GM19023 (cell line): ENCODE data around the gene LAMB1.
"Not testable (repeated sequence)": the region's sequence is repeated elsewhere in the genome, so short reads cannot be mapped to it uniquely, and the experiment has no call there.

Source experiments
- ATAC-seq: cut with Tn5 transposase; IDR thresholded peaks from one replicate; pipeline ENCODE4 v1.9.1; 2021; ENCODE audit warnings: mild to moderate bottlenecking, moderate library complexity; ENCODE audit not compliant: unreplicated experiment

Gene LAMB1

GRCh38 chr7:107922886-107923285, 80.1 kb downstream of the LAMB1 start:
- no peak for ATAC-seq

DNA sequence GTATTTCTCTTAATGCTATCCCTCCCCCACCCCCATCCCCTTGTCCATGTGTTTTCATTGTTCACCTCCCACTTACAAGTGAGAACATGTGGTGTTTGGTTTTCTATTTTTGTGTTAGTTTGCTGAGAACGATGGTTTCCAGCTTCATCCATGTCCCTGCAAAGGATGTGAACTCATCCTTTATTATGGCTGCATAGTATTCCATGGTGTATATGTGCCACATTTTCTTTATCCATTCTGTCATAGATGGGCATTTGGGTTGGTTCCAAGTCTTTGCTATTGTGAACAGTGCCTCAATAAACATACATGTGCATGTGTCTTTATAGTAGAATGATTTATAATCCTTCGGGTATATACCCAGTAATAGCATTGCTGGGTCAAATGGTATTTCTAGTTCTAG, 81.1 kb downstream of the LAMB1 start:
- ATAC-seq = not testable (repeated sequence)

- ATAC-seq = no peak
These were observed 82.8 kb downstream of the LAMB1 start for GRCh38 chr7:107920048-107920772.

GRCh38 chr7:107918948-107919347, 84.0 kb downstream of the LAMB1 start:
- no peak for ATAC-seq

- ATAC-seq = peak; percentile 87
These were observed 85.0 kb downstream of the LAMB1 start for GRCh38 chr7:107917763-107918651.

DNA sequence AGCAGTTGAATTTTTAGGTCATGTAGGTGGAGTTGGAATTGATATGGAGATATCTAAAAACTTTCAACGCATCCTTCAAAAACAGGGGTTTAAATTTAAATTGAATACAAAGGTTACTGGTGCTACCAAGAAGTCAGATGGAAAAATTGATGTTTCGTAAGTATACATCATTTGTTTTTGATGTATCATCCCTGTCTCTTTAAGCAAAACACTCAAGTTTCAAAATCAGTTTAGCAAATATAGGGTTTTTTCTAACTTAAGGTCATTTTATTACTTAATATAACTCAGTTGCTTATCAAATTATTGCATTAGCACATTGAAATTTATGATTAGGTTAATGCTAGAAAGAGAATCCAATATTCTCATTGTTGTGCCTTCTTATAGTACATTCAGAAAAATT, 87.4 kb downstream of the LAMB1 start:
- no peak for ATAC-seq

- ATAC-seq = no peak
These were observed 88.1 kb downstream of the LAMB1 start for GRCh38 chr7:107914831-107915230.

DNA sequence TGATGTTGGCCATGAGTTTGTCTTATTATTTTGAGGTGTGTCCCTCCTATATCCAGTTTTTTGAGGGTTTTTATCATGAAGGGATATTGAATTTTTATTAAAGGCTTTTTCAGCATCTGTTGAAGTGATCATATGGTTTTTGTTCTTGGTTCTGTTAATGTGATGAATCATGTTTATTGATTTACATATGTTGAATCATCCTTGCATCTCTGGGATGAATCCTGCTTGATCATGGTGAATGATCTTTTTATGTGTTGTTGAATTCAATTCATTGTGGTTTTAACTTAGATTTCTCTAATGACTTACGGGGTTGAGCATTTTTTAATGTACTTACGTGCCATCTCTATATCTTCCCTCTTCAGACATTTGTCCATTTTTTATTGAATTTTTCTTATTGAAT, 89.1 kb downstream of the LAMB1 start:
- no peak for ATAC-seq

DNA sequence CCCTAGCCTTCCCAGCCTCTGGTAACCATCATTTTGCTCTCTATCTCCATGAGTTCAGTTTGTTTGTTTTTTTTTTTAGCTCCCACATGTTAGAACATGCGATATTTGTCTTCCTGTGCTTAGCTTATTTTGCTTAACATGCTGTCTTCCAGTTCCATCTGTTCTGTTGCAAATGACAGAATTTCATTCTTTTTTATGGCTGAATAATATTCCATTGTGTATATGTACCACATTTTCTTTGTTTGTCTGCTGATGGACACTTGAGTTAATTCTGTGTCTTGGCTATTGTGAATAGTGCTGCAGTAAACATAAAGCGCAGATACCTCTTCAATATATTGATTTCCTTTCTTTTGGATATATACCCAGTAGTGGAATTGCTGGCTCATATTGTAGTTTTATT, 91.0 kb downstream of the LAMB1 start:
- no peak for ATAC-seq

- no peak for ATAC-seq
These were observed 93.5 kb downstream of the LAMB1 start for GRCh38 chr7:107909445-107909844.

- ATAC-seq = no peak
These were observed 95.2 kb downstream of the LAMB1 start for GRCh38 chr7:107907790-107908189.

DNA sequence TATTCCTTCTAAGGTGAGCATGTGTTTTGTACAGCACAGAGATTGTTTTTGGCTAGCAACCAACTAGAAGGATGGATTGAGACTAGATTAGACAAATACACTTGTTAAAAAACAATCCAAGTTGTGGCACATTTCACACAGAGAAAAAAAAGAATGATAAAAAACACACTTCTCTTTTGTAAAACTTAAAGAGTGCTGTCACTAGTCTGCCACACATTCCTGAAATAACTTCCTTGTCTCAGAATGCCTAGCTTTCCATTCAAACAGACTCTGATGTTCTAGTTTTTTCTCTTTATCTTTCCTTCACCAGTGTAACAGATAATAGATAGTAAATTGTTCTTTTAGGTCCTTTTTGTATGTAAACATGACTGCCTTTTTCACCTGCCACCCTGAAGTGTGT, 100.6 kb downstream of the LAMB1 start:
- no peak for ATAC-seq

DNA sequence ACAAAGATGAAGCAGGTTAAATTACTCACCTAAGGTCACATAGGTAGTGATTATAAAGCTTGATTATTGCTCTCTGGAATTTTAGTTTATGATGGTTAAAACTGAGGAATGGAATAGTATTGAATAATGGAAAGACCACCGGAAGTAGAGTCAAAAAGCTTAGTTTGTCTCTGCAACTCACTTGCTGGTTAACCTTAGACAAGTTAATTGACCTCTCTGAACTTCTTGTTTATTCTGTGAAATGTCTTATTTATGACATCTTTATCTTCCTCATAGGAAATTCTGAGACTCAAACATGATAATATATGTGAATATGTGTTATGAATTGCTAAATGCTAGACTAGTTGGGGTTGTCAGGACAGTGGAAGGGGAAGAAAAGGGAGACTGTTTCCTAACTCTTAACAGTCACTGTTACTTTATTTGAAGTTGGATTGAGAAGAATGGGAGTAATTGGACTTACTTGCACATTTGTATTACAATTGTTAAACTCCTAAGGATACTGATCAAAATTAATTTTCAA, 102.4 kb downstream of the LAMB1 start:
- no peak for ATAC-seq

- ATAC-seq = no peak
These were observed 103.9 kb downstream of the LAMB1 start for GRCh38 chr7:107898997-107899594.

- not testable (repeated sequence) for ATAC-seq
These were observed 110.6 kb downstream of the LAMB1 start for GRCh38 chr7:107892367-107892741.

DNA sequence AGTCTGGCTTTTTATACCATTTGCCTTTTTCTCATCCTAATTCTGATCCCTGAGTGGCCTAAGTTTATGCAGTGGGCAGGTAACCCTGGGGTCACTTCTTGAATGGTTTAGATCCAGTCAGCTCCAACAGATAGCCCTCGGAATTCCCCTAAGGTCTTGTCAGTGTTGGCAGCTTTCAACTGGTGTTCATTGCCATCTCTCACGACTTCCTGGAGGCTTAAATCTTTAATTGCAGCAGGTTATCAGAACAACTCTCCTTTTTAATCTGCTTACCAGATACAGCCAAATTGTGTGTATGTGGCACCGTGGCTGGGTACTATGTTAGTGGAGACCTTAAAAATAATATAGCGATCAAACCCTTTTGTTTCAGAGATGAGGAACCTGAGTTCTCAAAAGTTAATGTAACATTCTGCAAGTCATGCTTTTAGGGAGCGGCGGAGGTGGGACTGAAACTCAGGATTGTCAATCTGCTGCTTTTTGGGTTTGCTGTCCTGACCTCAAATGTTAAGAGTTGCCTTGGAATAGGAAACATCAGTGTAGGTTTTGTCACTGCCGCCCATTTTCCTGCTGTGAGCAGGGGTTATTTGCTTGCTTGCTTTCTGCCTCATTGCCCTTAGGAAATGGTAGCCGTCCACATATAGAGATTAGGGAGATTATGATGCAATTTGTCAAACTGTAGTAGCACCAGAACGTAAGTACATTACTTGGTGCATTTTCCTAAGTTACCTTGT, 111.2 kb downstream of the LAMB1 start:
- ATAC-seq = peak; percentile 11

DNA sequence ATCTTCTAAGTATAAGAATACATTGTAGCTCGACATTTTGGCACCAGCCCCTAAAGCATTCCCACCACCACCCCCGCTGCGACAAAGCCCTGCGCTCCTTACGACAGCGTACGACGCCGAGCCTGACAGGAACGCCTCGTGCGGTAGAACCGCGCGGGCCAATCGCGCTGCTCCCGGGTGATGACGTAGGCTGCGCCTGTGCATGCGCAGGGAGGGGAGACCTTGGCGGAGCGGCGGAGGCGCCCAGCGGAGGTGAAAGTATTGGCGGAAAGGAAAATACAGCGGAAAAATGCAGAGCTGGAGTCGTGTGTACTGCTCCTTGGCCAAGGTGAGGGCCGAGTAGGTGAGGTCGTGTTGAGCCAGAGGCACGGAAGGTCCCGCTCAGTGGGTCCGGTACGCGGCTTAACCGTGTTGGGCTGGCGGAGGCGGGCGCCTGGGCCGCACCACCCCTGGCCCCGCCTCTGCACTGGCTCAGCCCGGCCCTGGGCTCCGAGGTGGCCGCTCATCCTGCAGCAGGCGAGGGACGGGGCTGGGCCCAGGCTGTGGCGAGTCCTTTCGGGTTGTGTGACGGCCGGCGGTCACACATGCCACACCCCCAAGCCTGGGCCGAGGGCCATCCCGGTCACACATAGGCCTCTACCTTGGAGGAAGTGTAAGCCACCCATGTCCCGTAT, 111.9 kb downstream of the LAMB1 start, which contains the start of gene DLD:
DLD (plus strand) TSS at position 222 of the 674 bp plus-strand sequence; CDS start at position 290, 68 bp downstream.
- ATAC-seq = peak; percentile 99

GRCh38 chr7:107890493-107890961, 112.4 kb downstream of the LAMB1 start:
- ATAC-seq = peak; percentile 6

- no peak for ATAC-seq
These were observed 113.0 kb downstream of the LAMB1 start for GRCh38 chr7:107889992-107890391.

- ATAC-seq = not testable (repeated sequence)
These were observed 115.1 kb downstream of the LAMB1 start for GRCh38 chr7:107887827-107888226.
